GM18873 (cell line): ENCODE data around the gene CD1B.
"Not testable (repeated sequence)": the region's sequence is repeated elsewhere in the genome, so short reads cannot be mapped to it uniquely, and the experiment has no call there.

ENCODE experiments used
- ATAC-seq: cut with Tn5 transposase; IDR thresholded peaks from one replicate; pipeline ENCODE4 v1.9.1; 2021; ENCODE audit warnings: mild to moderate bottlenecking, moderate library complexity, moderate number of reproducible peaks; ENCODE audit not compliant: unreplicated experiment, low FRiP score

The CD1B gene

GRCh38 chr1:158331481-158332150, at the start of gene CD1B:
TSS of gene CD1B (minus strand) at chr1:158331531. CDS start at chr1:158331423, 108 bp downstream.
- no peak for ATAC-seq

GRCh38 chr1:158374860-158375259, 43.5 kb upstream of the CD1B start:
- no peak for ATAC-seq

- ATAC-seq: not testable (repeated sequence)
These were observed 42.8 kb upstream of the CD1B start for GRCh38 chr1:158374101-158374500.

- ATAC-seq: peak; percentile 84
These were observed 40.0 kb upstream of the CD1B start for GRCh38 chr1:158371188-158371953.

- no peak for ATAC-seq
These were observed 35.5 kb upstream of the CD1B start for GRCh38 chr1:158366783-158367182.

GRCh38 chr1:158362941-158363340, 31.6 kb upstream of the CD1B start:
- no peak for ATAC-seq

GRCh38 chr1:158362482-158362881, 31.2 kb upstream of the CD1B start:
- ATAC-seq: no peak

- ATAC-seq: no peak
These were observed 26.1 kb upstream of the CD1B start for GRCh38 chr1:158357441-158357840.

- ATAC-seq: no peak
These were observed 25.3 kb upstream of the CD1B start for GRCh38 chr1:158356616-158357015.

- no peak for ATAC-seq
These were observed 24.5 kb upstream of the CD1B start for GRCh38 chr1:158355773-158356285.

- no peak for ATAC-seq
These were observed 22.9 kb upstream of the CD1B start for GRCh38 chr1:158354255-158354654.

GRCh38 chr1:158353303-158354075, 22.2 kb upstream of the CD1B start, which contains the start of gene CD1E:
TSS of gene CD1E (plus strand) at chr1:158353894. CDS start at chr1:158353989, 95 bp downstream.
- ATAC-seq: no peak

- not testable (repeated sequence) for ATAC-seq
These were observed 17.6 kb upstream of the CD1B start for GRCh38 chr1:158348946-158349345.

- not testable (repeated sequence) for ATAC-seq
These were observed 5.1 kb upstream of the CD1B start for GRCh38 chr1:158336413-158336812.

GRCh38 chr1:158335213-158335532, 3.8 kb upstream of the CD1B start:
- no peak for ATAC-seq

GRCh38 chr1:158334526-158335212, 3.3 kb upstream of the CD1B start:
- ATAC-seq: no peak

- ATAC-seq: no peak
These were observed 2.2 kb upstream of the CD1B start for GRCh38 chr1:158333405-158334155.

- ATAC-seq: no peak
These were observed 265 bp downstream of the CD1B start for GRCh38 chr1:158331106-158331425.

GRCh38 chr1:158330391-158331105, 783 bp downstream of the CD1B start:
- no peak for ATAC-seq
